NCI-H526 treated with DMSO at 0.1 percent for 48 hours (cell line): Measurements from ENCODE around the gene KRT9.
"Not testable (repeated sequence)": the region's sequence is repeated elsewhere in the genome, so short reads cannot be mapped to it uniquely, and the experiment has no call there.

Source experiments
- DNase-seq: peaks from one replicate; lab custom pipeline; 2025; lab: John Stamatoyannopoulos, UW

The KRT9 gene

GRCh38 chr17:41602524-41602923, 30.7 kb upstream of the KRT9 start:
- no peak for DNase-seq

DNA sequence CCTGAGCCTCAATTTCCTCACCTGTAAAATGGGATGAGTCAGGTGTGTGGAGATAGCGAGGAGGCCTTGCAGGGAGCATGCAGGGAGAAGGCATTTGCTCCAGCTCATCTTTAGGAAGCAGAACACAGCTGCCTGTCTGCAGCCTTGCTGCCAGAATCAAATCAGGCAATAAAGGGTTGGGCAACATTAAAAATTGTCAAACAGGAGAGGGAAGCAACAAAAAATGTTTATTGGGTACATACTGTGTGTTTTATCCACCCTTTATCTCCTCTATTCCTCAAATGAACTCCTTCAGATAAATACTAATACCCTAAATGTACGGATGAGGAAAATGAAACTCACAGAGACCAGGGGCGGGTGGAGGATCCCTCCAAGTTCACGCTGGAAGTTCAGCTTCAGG, 28.5 kb upstream of the KRT9 start:
- DNase-seq = no peak

- no peak for DNase-seq
These were observed 27.8 kb upstream of the KRT9 start for GRCh38 chr17:41599680-41600079.

GRCh38 chr17:41595585-41595984, 23.7 kb upstream of the KRT9 start:
- DNase-seq = no peak

- no peak for DNase-seq
These were observed 22.6 kb upstream of the KRT9 start for GRCh38 chr17:41594363-41594915.

DNA sequence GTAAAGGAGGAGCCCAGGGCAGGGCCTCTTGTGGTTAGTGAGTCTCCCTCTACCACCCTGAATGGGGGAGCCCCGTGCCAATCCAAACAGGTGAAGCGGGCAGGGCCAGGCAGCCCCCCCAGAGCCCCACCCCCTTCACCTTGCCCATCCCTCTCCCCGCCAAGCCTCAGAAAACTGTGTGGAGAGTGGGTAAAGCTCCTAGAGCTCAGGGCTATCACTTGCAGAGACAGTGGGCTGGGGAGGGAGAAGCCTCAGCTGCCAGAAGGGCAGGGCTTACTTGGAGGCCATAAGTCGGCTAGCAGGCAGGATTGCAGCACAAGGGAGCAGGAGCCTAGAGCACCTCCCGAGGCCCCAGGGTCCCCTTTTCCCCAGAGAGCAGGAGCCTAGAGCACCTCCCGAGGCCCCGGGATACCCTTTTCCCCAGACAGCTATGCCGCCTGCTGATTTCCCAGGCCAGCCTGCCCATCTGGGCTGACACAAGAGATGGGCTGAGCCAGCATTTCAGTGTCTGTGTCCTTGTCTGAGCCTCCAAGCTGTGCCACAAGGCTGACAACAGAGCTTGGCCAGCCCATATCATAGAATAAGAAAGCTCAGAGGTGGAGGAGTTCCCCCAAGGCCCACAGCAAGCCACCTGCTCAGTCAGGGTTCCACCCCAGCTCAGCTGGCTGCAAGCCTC, 21.6 kb upstream of the KRT9 start:
- no peak for DNase-seq

GRCh38 chr17:41592601-41593305, 20.9 kb upstream of the KRT9 start:
- DNase-seq = no peak

DNA sequence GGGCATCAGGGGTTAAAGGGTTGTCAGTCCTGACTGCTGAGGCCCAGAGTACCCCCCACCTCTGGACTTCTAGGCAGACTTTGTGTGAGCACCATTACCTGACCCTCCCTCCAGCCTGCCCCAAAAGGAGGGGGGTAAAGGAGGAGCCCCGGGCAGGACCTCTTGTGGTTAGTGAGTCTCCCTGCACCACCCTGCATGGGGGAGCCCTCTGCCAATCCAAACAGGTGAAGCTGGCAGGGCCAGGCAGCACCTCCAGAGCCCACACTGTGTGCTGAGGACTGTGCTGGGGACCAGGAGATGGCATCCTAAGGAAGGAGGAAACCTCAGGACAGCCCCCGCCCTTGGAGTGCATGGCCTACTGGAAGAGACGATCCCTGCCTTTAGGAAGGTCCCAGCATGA, 17.4 kb upstream of the KRT9 start:
- no peak for DNase-seq

DNA sequence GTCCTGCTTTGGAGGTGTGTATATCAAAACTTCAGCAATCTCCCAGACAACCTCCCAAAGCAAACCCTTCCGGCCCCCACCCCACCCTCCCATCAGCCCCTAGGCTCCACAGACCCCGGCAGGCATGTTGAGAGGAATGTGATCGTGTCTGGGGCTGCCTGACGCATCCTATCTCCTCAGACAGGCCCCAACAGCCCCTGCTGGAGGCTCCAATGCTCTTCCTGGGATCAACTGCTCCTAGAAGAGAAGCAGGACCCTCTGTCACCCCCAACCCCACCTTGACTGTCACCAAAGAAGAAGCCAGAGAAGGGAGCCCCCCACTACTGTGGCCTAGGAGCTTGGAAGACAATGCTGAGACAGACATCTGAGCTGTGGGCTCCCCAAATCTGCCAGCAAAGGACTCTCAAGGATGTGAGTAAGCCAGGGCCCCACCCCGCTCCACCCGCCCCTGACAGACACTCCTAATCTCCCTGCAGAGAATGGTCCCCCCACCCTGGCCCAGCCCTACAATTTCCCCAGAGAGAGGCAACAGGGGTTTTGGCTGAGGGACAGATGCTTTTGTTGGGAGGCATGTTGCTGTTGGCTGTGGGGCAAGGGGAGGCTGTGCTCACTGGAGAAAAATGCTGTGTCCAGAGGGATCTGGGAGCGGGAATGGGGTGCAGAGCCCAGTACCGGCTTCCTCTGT, 16.4 kb upstream of the KRT9 start:
- no peak for DNase-seq

DNA sequence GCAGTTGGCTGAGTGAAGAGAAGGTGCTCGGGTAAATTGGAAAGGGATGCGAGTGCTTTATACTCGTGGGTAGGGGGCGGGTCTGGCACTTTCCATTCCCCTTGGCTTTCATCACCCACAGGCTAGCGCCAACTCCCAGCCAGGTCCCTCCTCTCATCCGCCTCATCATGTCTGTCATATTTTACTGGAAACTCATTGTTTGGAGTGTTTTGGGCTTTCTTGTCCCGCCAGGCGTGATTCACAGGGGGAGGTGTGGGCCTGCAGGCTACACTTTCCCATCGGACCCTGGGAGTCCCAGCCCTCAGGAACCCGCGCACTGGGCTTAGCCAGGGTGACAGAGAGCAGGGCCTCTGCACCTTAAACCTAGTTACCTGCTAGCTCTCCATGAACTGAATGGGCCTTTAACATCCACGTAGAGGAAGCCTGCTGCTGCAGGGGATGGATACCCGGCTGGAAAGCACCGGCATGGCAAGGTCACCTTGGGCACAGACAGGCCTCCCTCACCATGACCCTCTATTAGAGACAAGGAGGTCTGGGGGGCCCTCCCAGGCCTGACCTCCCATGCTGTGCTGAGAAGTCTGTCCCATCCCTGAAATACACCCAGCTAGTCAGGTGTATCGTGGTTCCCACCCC, 15.1 kb upstream of the KRT9 start, which contains the start of gene KRT14:
TSS of gene KRT14 (minus strand) at position 33 of the 633 bp plus-strand sequence. CDS start 61 bp downstream, outside the sequence.
- DNase-seq = no peak

DNA sequence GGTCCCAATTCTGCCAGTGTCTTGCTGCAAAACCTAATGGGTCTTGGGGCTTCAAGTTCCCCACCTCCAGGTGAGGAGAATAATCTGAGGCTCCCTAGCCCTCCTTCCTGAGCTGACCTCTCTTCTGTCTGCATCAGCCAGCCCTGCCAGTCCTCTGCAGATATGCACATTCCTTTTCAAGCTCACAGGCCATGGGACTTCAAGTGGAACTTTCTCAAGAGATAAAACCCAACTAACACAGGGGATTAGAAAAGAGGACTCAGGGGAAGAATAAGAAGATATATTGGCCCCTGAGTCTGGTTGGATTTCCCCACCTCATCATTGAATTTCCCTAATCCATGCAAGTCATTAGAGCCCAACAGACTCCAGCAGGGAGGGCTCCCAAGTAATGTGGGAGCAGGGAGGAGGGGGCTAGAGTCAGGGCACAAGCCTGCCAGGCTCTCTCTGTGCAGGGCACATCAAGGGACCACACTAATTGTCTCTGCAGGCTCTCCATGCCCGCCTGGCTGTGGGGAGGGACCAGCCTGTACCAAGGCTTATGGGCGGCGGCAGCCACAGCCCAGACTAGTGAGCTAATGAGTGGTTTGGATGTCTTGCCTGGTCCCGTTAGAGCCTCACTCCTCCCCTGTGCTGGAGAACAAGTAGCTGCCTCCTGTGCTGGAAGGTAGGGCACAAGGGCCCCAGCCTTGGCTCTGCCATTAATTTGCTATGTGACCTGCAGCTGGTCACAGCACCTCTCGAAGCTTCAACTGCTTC, 13.6 kb upstream of the KRT9 start:
- no peak for DNase-seq

GRCh38 chr17:41584331-41584927, 12.6 kb upstream of the KRT9 start:
- DNase-seq = not testable (repeated sequence)

- DNase-seq = no peak
These were observed 11.6 kb upstream of the KRT9 start for GRCh38 chr17:41583137-41584127.

DNA sequence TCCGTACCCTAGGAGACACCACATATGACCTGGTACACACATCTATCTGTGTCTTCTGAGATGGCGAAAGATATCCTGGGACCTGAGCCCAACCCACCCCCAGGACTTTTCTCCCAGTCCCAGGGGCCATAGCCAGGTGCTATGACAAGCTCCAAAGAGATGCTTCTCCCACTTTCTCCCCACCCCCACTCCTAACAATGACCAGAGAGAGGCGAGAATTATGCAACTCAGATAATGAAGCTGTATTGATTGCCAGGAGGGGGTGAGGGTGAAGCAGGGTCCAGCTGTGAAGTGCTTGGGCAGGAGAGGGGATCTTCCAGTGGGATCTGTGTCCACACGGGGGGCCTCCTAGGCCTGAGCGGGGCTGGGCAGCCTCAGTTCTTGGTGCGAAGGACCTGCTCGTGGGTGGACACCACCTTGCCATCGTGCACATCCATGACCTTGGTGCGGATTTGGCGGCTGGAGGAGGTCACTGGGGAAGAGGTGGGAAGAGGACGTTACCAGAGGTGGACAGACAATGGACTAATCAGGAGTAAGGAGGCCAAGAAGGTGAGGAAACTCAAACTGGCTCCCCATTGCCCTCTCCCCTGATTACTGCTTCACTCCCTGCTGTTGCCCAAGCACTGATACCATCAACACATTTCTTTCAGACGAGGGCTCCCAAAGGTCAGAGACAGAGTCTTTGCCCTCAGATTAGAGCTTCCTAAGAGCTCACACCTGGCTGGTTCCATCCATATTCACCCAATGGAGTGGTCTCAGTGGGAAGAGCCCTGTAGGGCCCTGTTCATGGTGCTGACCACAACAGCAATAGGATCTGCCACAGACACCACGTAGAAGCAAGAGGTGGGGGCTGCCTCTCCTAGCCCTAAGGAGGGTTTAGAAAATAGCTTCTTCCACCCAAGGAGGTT, 10.5 kb upstream of the KRT9 start:
- not testable (repeated sequence) for DNase-seq

GRCh38 chr17:41581366-41582060, 9.7 kb upstream of the KRT9 start:
- DNase-seq = no peak

GRCh38 chr17:41580687-41581365, 9.0 kb upstream of the KRT9 start:
- DNase-seq = no peak

GRCh38 chr17:41580244-41580575, 8.4 kb upstream of the KRT9 start:
- no peak for DNase-seq
